ENCODE results near the gene OR2Z1. TPM values are rescaled to one million over a fixed set of nuclear protein-coding genes. Genes with fewer than 3 reads are reported as not detected.
"Not testable (repeated sequence)": the region's sequence is repeated elsewhere in the genome, so short reads cannot be mapped to it uniquely, and the experiment has no call there.

Gene OR2Z1
- total and polyA plus RNA-seq, 2 of the 13 experiments (the other 11 are each of a cell fraction or from before 2014, with no cell fraction given): not detected

DNA sequence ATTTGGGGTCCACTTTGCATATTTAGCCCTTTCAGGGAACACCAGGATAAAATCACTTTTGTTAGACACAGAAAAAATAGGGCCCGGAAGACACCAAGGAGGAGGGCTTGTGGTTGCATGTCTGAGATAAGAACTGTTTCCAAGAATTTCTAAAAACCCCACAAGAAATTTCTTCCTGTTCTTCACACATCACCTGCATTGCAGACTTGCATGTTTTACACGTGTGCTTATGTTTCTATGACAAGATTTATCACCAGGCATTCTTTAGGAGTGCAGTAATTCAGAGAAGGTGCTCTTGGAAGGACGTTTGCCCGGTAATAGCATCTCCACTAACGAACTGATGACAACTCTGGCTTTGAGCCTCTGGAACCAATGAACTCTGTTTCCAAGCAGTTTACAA lies 15.7 kb upstream of the OR2Z1 start:
- Histone ChIP-seq H3K79me2 (ENCODE audit: insufficient read depth, low read length) (no peaks in the 10 kb centered on the region), H3K4me2 (ENCODE audit: low read depth, low read length) (no peak overlapping the region), H3K9ac (ENCODE audit: insufficient read depth, low read depth, low read length) (no peak overlapping the region), H3K27ac (ENCODE audit: extremely low read length, insufficient read depth, low read length) (no peak overlapping the region), H3K9me3 (ENCODE audit: low read length) (no peaks in the 10 kb centered on the region), H4K20me1 (ENCODE audit: insufficient read depth, low read length) (no peaks in the 10 kb centered on the region), H3K4me1 (ENCODE audit: insufficient read depth, low read length) (no peaks in the 10 kb centered on the region), H3K4me3 (replicated peaks in 1 of 3; ENCODE audit: insufficient read depth in 1 of 3, low read depth in 2 of 3, low read length in 3 of 3) (no peak overlapping the region), H2AFZ (ENCODE audit: low read length) (no peak overlapping the region), H3K27me3 (ENCODE audit: control insufficient read depth in 1 of 2, insufficient read depth in 2 of 2, low read length in 2 of 2) (no peaks in the 10 kb centered on the region), H3K36me3 (replicated peaks in 1 of 2; ENCODE audit: control insufficient read depth in 1 of 2, insufficient read depth in 2 of 2, low read length in 2 of 2) (no peaks in the 10 kb centered on the region)
- ChIA-PET POLR2A (no interaction called here), CTCF (ENCODE audit: low intra/inter-chr PET ratio, low total read pairs) (no interaction called here)
- TF ChIP-seq SALL2 (CRISPR knock-in tag; IDR thresholded peaks at IDR 0.05) (no peak), MATR3 (CRISPR knock-in tag; IDR thresholded peaks at IDR 0.05) (no peak), ARHGAP35 (CRISPR knock-in tag; IDR thresholded peaks at IDR 0.05; ENCODE audit: borderline replicate concordance) (no peak), HDAC1 (CRISPR knock-in tag; IDR thresholded peaks at IDR 0.05) (no peak), ZNF335 (CRISPR knock-in tag; IDR thresholded peaks at IDR 0.05) (no peak), CHCHD3 (CRISPR knock-in tag; IDR thresholded peaks at IDR 0.05) (no peak), MIXL1 (CRISPR knock-in tag; IDR thresholded peaks at IDR 0.05) (no peak), SMC3 (IDR thresholded peaks at IDR 0.05; ENCODE audit: low read length) (no peak), NFYC (CRISPR knock-in tag; IDR thresholded peaks at IDR 0.05) (no peak), ZNF614 (CRISPR knock-in tag; IDR thresholded peaks at IDR 0.05; ENCODE audit: borderline replicate concordance) (no peak), TBP (CRISPR knock-in tag; IDR thresholded peaks at IDR 0.05) (no peak), BCL6 (CRISPR knock-in tag; IDR thresholded peaks at IDR 0.05) (no peak)
- TF ChIP-seq, protein P1, sequence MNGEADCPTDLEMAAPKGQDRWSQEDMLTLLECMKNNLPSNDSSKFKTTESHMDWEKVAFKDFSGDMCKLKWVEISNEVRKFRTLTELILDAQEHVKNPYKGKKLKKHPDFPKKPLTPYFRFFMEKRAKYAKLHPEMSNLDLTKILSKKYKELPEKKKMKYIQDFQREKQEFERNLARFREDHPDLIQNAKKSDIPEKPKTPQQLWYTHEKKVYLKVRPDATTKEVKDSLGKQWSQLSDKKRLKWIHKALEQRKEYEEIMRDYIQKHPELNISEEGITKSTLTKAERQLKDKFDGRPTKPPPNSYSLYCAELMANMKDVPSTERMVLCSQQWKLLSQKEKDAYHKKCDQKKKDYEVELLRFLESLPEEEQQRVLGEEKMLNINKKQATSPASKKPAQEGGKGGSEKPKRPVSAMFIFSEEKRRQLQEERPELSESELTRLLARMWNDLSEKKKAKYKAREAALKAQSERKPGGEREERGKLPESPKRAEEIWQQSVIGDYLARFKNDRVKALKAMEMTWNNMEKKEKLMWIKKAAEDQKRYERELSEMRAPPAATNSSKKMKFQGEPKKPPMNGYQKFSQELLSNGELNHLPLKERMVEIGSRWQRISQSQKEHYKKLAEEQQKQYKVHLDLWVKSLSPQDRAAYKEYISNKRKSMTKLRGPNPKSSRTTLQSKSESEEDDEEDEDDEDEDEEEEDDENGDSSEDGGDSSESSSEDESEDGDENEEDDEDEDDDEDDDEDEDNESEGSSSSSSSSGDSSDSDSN (CRISPR knock-in tag; IDR thresholded peaks at IDR 0.05): no peak
- TF ChIP-seq, protein P2, sequence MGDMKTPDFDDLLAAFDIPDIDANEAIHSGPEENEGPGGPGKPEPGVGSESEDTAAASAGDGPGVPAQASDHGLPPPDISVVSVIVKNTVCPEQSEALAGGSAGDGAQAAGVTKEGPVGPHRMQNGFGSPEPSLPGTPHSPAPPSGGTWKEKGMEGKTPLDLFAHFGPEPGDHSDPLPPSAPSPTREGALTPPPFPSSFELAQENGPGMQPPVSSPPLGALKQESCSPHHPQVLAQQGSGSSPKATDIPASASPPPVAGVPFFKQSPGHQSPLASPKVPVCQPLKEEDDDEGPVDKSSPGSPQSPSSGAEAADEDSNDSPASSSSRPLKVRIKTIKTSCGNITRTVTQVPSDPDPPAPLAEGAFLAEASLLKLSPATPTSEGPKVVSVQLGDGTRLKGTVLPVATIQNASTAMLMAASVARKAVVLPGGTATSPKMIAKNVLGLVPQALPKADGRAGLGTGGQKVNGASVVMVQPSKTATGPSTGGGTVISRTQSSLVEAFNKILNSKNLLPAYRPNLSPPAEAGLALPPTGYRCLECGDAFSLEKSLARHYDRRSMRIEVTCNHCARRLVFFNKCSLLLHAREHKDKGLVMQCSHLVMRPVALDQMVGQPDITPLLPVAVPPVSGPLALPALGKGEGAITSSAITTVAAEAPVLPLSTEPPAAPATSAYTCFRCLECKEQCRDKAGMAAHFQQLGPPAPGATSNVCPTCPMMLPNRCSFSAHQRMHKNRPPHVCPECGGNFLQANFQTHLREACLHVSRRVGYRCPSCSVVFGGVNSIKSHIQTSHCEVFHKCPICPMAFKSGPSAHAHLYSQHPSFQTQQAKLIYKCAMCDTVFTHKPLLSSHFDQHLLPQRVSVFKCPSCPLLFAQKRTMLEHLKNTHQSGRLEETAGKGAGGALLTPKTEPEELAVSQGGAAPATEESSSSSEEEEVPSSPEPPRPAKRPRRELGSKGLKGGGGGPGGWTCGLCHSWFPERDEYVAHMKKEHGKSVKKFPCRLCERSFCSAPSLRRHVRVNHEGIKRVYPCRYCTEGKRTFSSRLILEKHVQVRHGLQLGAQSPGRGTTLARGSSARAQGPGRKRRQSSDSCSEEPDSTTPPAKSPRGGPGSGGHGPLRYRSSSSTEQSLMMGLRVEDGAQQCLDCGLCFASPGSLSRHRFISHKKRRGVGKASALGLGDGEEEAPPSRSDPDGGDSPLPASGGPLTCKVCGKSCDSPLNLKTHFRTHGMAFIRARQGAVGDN (CRISPR knock-in tag; IDR thresholded peaks at IDR 0.05): no peak
- FAIRE-seq: no peak
- in situ Hi-C loops (cut with HindIII; ENCODE audit: extremely low pct_ligation_motif_present, low pct_unique_long_range_greater_than_20kb): no loop called here
- no TSS peak for BruUV-seq (replicated peaks)
- intact Hi-C loops (cut with micrococcal nuclease; ENCODE audit: unreplicated experiment): no loop called here
- 6% methylated on average over 5 of the region's 5 CpGs for WGBS (ENCODE audit: low lambda C conversion rate)
- DNase-seq (ENCODE audit: low spot score): no peak
- no peak for ATAC-seq

DNA sequence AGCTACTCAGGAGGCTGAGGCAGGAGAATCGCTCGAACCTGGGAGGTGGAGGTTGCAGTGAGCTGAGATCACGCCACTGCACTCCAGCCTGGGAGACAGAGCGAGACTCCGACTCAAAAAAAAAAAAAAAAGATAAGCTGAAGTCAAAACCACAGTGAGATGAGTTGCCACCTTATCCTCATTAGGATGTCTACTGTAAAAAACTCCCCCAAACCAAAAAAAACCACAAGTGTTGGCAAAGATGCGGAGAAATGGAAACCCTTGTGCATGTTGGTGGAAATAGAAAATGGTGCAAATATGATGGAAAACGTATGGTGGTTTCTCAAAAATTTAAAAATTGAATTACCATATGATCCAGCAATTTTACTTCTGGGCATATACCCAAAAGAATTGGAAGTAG lies 11.1 kb upstream of the OR2Z1 start:
- H2AFZ ChIP-seq (ENCODE audit: low read length); H3K9ac ChIP-seq (ENCODE audit: insufficient read depth, low read depth, low read length); H3K9me3 ChIP-seq (ENCODE audit: low read length); H3K36me3 ChIP-seq (replicated peaks in 1 of 2; ENCODE audit: control insufficient read depth in 1 of 2, insufficient read depth in 2 of 2, low read length in 2 of 2); H3K4me3 ChIP-seq (replicated peaks in 1 of 3; ENCODE audit: insufficient read depth in 1 of 3, low read depth in 2 of 3, low read length in 3 of 3); H4K20me1 ChIP-seq (ENCODE audit: insufficient read depth, low read length); BruUV-seq (replicated peaks); H3K27me3 ChIP-seq (ENCODE audit: control insufficient read depth in 1 of 2, insufficient read depth in 2 of 2, low read length in 2 of 2); H3K79me2 ChIP-seq (ENCODE audit: insufficient read depth, low read length); in situ Hi-C loops (cut with HindIII; ENCODE audit: extremely low pct_ligation_motif_present, low pct_unique_long_range_greater_than_20kb); H3K4me1 ChIP-seq (ENCODE audit: insufficient read depth, low read length); H3K4me2 ChIP-seq (ENCODE audit: low read depth, low read length); intact Hi-C loops (cut with micrococcal nuclease; ENCODE audit: unreplicated experiment); H3K27ac ChIP-seq (ENCODE audit: extremely low read length, insufficient read depth, low read length); POLR2A ChIA-PET; CTCF ChIA-PET (ENCODE audit: low intra/inter-chr PET ratio, low total read pairs); FAIRE-seq; DNase-seq (ENCODE audit: low spot score); ATAC-seq: not testable (repeated sequence)
- 13% methylated on average over 7 of the region's 7 CpGs for WGBS (ENCODE audit: low lambda C conversion rate)
